ENCODE measurements around the gene SUPT7L. TPM values are rescaled to one million over a fixed set of nuclear protein-coding genes. Genes with fewer than 3 reads are reported as not detected.

SUPT7L gene
- total and polyA plus RNA-seq, 4 donors: 9.6 to 14.6 (median 11.5) TPM

DNA sequence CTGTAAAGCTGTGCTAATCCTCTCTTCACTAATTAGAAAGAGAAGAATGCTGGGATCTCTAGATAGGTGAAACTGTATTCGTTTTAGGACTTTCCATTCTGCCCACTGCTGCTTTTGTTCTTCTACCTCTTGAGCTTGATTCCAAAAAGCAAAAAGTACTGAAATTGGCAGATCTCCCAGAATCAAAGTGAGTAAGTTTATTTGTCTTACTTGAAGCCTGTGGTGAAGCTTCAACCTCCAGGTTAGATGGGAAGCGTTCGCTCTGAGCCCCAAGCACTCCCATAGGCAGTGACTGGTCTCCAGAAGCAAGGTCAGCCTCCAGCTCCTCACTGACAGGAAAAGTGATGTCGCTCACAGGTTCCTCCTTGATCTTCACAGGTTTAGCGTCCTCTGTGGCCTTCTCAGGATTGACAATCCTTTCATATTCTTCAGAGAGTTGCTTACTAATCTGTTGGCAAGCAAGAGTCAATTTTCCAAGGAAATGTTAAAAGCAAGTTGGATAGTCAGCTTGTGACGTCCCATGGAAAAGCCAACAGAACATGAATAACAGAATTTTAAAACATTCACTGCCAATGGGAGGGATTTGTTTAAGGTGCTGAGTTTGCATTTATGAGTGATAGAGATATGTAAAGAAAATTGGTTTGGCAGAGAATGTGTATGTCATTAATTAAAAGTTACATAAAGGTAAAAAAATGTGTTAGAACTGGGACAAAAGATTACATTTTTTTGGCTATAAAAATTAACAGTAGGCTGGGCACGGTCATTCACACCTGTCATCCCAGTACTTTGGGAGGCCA lies 8.1 kb downstream of the SUPT7L start:
- H3K36me3 ChIP-seq (ENCODE audit: control insufficient read depth in 4 of 4, insufficient read depth in 3 of 4, low read depth in 1 of 4, low read length in 3 of 4): peaks cover 18 to 71% (median 45%) of the 10 kb centered on the region in 4 donors
- WGBS: 78% methylated on average over 7 of the region's 7 CpGs
- TF ChIP-seq, protein P1, sequence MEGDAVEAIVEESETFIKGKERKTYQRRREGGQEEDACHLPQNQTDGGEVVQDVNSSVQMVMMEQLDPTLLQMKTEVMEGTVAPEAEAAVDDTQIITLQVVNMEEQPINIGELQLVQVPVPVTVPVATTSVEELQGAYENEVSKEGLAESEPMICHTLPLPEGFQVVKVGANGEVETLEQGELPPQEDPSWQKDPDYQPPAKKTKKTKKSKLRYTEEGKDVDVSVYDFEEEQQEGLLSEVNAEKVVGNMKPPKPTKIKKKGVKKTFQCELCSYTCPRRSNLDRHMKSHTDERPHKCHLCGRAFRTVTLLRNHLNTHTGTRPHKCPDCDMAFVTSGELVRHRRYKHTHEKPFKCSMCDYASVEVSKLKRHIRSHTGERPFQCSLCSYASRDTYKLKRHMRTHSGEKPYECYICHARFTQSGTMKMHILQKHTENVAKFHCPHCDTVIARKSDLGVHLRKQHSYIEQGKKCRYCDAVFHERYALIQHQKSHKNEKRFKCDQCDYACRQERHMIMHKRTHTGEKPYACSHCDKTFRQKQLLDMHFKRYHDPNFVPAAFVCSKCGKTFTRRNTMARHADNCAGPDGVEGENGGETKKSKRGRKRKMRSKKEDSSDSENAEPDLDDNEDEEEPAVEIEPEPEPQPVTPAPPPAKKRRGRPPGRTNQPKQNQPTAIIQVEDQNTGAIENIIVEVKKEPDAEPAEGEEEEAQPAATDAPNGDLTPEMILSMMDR (IDR thresholded peaks at IDR 0.05; ENCODE audit: low read depth, low read length, missing input control): no peak
- TF ChIP-seq HNF4A (conservative IDR thresholded peaks at IDR 0.05): peak; percentile 54 to 61

GRCh38 chr2:27653397-27653796 lies 10.0 kb downstream of the SUPT7L start:
- peaks cover 17 to 77% (median 55%) of the 10 kb centered on the region in 4 donors for H3K36me3 ChIP-seq (ENCODE audit: control insufficient read depth in 4 of 4, insufficient read depth in 3 of 4, low read depth in 1 of 4, low read length in 3 of 4)
- 96% methylated on average over 2 of the region's 2 CpGs for WGBS

More for the DNA sequence above, 8.1 kb downstream of the SUPT7L start:
- H3K27ac ChIP-seq (ENCODE audit: low read depth in 1 of 2, low read length in 2 of 2): no peak overlapping the region
- no peak for DNase-seq (ENCODE audit: low spot score)
- peaks cover 0 to 17% (median 9%) of the 10 kb centered on the region in 4 donors for H3K4me1 ChIP-seq (ENCODE audit: control insufficient read depth in 4 of 4, insufficient read depth in 4 of 4, low read length in 3 of 4)
- no peaks in the 10 kb centered on the region for H3K27me3 ChIP-seq (ENCODE audit: control insufficient read depth in 4 of 4, insufficient read depth in 4 of 4, low read length in 3 of 4)
- no peak overlapping the region for H3K4me3 ChIP-seq (ENCODE audit: low read depth in 1 of 3, low read length in 3 of 3)
- H3K9ac ChIP-seq (ENCODE audit: low read depth in 1 of 2, low read length in 2 of 2): no peak overlapping the region
- no peaks in the 10 kb centered on the region for H3K9me3 ChIP-seq (ENCODE audit: control insufficient read depth in 4 of 4, low read length in 3 of 4)

More at GRCh38 chr2:27653397-27653796, 10.0 kb downstream of the SUPT7L start:
- Histone ChIP-seq H3K4me3 (ENCODE audit: low read depth in 1 of 3, low read length in 3 of 3) (no peak overlapping the region), H3K9me3 (ENCODE audit: control insufficient read depth in 4 of 4, low read length in 3 of 4) (no peaks in the 10 kb centered on the region), H3K27ac (ENCODE audit: low read depth in 1 of 2, low read length in 2 of 2) (no peak overlapping the region), H3K9ac (ENCODE audit: low read depth in 1 of 2, low read length in 2 of 2) (no peak overlapping the region), H3K4me1 (ENCODE audit: control insufficient read depth in 4 of 4, insufficient read depth in 4 of 4, low read length in 3 of 4) (peaks cover 0 to 9% (median 4%) of the 10 kb centered on the region in 4 donors), H3K27me3 (ENCODE audit: control insufficient read depth in 4 of 4, insufficient read depth in 4 of 4, low read length in 3 of 4) (no peaks in the 10 kb centered on the region)
- TF ChIP-seq TAF1 (conservative IDR thresholded peaks at IDR 0.05) (no peak), JUND (IDR thresholded peaks at IDR 0.05) (no peak), HNF4A (conservative IDR thresholded peaks at IDR 0.05) (no peak), FOXA2 (IDR thresholded peaks at IDR 0.05) (no peak), FOXA1 (IDR thresholded peaks at IDR 0.05) (no peak), SP1 (IDR thresholded peaks at IDR 0.05) (no peak), ATF3 (IDR thresholded peaks at IDR 0.05) (no peak), HNF4G (IDR thresholded peaks at IDR 0.05) (no peak), GABPA (IDR thresholded peaks at IDR 0.05 in 1 of 2, conservative IDR thresholded peaks at IDR 0.05 in 1 of 2) (no peak), YY1 (IDR thresholded peaks at IDR 0.05) (no peak), RAD21 (IDR thresholded peaks at IDR 0.05) (no peak), RXRA (IDR thresholded peaks at IDR 0.05) (no peak), EGR1 (IDR thresholded peaks at IDR 0.05; ENCODE audit: low read depth in 2 of 2) (no peak)
- TF ChIP-seq, protein P2, sequence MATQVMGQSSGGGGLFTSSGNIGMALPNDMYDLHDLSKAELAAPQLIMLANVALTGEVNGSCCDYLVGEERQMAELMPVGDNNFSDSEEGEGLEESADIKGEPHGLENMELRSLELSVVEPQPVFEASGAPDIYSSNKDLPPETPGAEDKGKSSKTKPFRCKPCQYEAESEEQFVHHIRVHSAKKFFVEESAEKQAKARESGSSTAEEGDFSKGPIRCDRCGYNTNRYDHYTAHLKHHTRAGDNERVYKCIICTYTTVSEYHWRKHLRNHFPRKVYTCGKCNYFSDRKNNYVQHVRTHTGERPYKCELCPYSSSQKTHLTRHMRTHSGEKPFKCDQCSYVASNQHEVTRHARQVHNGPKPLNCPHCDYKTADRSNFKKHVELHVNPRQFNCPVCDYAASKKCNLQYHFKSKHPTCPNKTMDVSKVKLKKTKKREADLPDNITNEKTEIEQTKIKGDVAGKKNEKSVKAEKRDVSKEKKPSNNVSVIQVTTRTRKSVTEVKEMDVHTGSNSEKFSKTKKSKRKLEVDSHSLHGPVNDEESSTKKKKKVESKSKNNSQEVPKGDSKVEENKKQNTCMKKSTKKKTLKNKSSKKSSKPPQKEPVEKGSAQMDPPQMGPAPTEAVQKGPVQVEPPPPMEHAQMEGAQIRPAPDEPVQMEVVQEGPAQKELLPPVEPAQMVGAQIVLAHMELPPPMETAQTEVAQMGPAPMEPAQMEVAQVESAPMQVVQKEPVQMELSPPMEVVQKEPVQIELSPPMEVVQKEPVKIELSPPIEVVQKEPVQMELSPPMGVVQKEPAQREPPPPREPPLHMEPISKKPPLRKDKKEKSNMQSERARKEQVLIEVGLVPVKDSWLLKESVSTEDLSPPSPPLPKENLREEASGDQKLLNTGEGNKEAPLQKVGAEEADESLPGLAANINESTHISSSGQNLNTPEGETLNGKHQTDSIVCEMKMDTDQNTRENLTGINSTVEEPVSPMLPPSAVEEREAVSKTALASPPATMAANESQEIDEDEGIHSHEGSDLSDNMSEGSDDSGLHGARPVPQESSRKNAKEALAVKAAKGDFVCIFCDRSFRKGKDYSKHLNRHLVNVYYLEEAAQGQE (IDR thresholded peaks at IDR 0.05): no peak
- TF ChIP-seq, protein P3, sequence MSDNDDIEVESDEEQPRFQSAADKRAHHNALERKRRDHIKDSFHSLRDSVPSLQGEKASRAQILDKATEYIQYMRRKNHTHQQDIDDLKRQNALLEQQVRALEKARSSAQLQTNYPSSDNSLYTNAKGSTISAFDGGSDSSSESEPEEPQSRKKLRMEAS (IDR thresholded peaks at IDR 0.05): no peak
- TF ChIP-seq, protein P4, sequence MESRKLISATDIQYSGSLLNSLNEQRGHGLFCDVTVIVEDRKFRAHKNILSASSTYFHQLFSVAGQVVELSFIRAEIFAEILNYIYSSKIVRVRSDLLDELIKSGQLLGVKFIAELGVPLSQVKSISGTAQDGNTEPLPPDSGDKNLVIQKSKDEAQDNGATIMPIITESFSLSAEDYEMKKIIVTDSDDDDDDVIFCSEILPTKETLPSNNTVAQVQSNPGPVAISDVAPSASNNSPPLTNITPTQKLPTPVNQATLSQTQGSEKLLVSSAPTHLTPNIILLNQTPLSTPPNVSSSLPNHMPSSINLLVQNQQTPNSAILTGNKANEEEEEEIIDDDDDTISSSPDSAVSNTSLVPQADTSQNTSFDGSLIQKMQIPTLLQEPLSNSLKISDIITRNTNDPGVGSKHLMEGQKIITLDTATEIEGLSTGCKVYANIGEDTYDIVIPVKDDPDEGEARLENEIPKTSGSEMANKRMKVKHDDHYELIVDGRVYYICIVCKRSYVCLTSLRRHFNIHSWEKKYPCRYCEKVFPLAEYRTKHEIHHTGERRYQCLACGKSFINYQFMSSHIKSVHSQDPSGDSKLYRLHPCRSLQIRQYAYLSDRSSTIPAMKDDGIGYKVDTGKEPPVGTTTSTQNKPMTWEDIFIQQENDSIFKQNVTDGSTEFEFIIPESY (IDR thresholded peaks at IDR 0.05): no peak
- DNase-seq (ENCODE audit: low spot score): no peak
